Measurements from ENCODE around the gene PIGQ.
A peak's percentile ranks its signal among the peaks of the same experiment; 100 is the strongest.
"Not testable (repeated sequence)": the region's sequence is repeated elsewhere in the genome, so short reads cannot be mapped to it uniquely, and the experiment has no call there.

The PIGQ gene

DNA sequence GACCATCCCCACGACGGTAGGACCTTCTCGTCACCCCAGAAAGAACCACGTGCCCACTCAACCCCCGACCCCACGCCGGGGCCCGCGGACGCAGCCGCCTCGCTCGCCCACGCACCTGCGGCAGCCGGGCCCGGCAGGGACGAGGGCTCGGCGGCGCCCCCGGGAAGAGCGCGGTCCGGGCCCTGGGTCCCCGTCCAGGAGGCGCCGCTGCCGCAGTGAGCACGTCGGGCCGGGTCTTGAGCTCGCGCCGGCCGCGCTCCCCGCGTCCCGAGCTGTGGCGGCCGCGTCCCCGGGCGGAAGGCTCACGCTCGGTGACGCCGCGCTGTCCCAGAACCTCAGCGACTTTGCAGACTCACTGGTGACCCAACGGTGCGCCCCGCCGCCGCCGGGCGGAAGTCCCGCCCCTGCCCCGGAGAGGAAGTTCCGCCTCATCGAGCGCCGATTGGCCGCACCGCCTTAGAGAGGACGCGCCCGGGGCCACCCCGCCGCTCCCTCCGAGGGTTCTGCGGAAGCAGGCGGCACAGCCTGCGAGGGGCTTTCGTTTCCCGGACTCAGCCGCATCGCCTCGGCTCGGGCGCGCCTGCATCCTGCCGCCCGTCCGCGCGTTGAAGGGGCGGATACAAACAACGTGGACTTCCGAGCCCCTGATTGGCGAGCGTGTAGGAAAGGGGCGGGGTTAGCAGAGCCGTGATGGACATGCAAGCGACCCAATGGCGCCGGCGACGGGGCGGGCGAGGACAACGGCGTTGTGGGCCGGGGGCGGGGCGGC, 19.3 kb downstream of the PIGQ start:
- peak; percentile 77 for DNase-seq

DNA sequence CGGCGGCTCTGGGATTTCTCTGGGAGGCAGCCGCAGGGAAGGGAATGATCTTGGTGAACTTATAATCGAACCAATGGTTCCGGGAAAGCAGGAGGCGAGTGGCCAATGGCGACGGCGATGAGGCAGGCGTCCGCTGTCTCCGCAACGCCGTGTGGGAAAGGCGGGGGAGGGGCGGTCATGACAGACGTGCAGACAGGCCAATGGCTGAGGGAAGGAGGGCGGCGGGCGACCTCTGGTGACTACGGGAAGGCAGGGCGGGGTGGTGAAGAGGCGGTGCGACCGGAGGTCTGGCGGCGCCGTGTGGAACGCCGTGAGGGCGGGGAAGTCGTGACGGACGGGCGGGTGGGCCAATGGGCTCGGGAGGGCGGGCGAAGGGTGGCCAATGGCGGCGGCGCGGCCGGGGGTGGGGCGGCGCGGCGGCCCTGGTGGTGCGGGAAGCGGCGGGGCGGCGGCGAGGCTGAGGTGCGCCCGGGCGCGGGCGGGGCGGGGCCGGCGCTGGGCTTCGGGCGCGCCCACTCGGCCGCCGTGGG, 20.0 kb downstream of the PIGQ start, which contains the start of gene RAB40C:
Gene RAB40C (plus strand): TSS at position 409 of the 530 bp plus-strand sequence. CDS start 226 bp downstream, outside the sequence.
- DNase-seq, result peak; percentile 85

- no peak for DNase-seq
Measured at GRCh38 chr16:590188-590814, 20.5 kb downstream of the PIGQ start.

DNA sequence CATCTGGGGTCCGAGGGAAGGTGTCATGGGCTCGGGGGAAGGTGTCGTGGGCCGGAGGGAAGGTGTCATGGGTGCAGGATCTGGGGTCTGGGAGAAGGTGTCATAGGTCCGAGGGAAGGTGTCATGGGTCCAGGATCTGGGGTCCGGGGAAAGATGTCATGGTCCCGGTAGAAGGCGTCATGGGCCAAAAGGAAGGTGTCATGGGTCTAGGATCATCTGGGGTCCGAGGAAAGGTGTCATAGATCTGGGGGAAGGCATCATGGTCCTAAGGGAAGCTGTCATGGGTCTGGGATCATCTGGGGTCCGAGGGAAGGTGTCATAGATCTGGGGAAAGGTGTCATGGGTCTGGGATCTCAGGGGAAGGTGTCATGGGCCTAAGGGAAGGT, 21.0 kb downstream of the PIGQ start:
- no peak for DNase-seq

DNA sequence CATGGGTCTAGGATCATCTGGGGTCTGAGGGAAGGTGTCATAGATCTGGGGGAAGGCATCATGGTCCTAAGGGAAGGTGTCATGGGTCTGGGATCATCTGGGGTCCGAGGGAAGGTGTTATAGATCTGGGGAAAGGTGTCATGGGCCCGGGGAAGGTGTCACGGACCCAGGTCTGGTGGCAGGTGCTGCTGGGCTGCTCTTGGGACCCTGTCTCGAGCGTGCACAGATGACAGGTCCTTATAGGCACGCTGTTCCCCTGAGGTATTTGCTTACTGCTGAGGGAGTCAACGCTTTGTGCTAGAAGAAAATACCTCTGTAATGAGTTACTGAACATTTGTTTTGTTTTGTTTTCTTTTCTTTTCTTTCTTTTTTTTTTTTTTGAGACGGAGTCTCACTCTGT, 21.5 kb downstream of the PIGQ start:
- DNase-seq, result no peak

DNA sequence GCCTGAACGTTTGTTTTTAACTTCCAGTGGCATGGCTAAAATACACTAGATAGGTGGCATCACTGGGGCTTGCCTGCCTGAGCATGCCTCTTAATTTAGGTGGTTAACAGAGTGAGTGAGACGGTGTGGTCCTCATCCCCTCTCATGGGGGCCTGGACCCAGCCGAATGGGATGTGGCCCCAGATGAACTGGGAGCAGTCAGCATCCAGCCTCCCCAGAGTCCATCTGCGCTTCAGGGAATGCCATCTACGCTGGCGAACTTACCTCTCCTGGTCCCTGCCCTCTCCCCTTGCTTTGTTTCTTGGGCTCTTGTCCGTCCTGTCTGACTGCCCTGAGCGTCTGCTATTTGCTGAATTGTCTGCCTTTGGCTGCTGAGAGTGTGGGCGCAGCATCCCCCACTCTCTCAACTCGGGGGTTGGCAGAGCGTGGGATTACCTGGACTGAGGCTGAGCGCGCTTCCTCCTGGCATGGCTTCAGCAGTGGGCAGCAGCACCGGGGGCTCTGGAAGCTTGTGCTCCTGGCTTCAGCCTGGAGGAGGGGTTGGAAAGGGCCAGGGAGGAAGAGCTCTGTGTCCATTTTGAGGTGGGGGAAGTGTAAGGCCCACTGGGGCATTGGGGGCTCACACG, 22.2 kb downstream of the PIGQ start:
- no peak for DNase-seq

- peak; percentile 69 for DNase-seq
Measured at GRCh38 chr16:592518-593306, 22.9 kb downstream of the PIGQ start.

- no peak for DNase-seq
Measured at GRCh38 chr16:593406-593805, 23.6 kb downstream of the PIGQ start.

- no peak for DNase-seq
Measured at GRCh38 chr16:593807-594206, 24.0 kb downstream of the PIGQ start.

- DNase-seq, result no peak
Measured at GRCh38 chr16:595094-595528, 25.3 kb downstream of the PIGQ start.

- no peak for DNase-seq
Measured at GRCh38 chr16:595942-596735, 26.4 kb downstream of the PIGQ start.

DNA sequence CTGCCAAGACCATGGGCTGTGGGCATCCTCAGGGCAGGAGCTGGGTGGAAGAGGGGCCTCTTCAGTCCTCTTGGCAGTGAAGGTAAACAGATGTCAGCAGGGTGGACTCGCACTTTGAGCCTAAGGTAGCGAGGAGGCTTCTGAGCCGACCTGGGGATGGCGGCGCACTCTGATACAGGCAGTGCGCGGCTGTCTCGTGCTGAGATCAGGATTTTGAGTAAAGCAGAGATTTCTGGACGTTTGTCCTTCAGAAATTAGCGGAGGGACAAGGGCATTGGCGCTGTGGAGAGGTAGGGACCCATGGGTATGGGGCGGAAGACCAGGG, 26.9 kb downstream of the PIGQ start:
- no peak for DNase-seq

- DNase-seq, result not testable (repeated sequence)
Measured at GRCh38 chr16:597655-598054, 27.9 kb downstream of the PIGQ start.

DNA sequence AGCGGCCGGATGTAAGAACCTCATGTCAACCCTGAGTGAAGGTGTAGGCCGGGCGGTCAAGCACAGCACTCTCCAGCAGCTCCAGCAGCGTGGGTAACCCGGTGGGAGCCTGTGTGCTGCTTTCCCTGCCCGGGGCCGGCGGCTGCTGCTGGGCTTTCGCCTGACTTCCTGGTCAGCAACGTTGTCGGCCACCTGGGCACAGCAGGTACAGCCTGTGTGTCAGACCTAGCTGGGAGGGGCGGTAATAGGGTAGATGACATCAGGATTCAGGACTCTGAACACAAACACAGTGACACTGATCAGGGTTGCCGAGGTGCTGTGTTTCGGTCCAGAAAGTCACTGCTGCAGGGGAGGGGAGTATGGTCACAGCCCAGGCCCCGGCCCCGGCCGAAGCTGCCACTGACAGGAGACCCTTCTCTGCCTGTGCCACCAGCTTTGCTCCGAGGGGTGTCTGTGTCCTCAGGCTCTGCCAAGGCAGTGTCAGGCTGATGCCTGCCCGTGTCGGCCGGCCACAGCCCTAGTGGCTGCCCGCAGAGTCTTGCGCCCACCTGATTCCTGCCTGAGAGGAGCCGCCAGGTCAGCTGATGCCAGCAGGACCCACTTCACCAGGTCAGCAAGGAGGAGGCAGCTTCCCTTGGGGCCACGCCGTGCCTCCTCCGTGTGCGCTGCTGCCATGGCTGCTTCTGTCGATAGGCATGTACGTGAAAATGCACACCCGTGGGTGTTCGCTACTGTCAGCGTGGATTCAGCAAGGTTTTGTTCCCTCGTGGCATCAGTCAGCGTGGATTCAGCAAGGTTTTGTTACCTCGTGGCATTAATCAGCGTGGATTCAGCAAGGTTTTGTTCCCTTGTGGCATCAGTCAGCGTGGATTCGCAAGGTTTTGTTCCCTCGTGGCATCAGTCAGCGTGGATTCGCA, 29.3 kb downstream of the PIGQ start:
- no peak for DNase-seq

DNA sequence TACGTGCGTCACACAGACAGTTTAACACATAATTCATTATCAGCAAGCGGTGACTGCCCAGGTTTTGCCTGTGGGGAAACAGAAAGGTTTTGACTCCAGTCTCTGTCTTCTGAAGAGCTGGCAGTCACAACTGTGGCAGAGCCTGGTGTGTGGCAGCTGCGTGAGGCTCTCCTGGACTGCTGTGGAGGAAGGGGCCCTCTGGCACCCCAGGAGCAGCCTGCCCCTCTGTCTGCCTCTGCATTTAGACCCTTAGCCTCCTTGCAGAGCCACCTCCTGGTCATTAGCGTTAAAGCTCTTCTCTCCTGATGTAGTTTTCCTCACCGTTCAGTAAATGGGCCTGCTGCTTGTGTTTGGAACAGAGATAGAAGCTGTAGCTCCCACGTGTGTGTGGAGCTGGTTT, 31.0 kb downstream of the PIGQ start:
- DNase-seq, result no peak

- no peak for DNase-seq
Measured at GRCh38 chr16:603933-604332, 34.2 kb downstream of the PIGQ start.

DNA sequence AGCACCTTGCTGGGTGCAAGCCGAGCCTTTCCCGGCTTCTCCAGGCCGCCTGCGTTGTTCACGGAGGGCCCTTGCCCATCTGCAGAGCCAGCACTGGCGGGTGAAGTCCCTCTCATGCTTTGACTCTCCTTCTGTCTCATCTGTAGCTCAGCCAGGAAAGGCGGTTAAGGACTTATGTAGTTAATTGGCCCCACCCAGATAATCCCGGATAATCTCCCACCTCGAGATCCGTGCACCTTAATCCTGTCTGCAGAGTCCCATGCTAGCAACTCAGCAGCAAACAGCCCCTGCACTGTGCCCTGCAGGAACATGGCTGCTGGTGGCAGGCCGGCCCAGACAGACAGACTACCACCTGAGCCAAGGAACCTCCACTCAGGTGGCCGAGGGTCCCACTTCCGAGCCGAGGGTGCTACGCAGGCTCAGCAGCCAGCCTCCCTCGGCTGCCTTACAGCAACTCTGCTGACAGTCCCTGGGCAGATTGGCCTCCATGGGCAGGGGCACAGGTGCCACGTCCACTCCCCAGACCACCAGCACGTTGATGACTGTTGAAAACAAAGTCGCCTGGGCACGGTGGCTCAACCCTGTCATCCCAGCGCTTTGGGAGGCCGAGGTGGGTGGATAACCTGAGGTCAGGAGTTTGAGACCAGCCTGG, 37.0 kb downstream of the PIGQ start:
- no peak for DNase-seq

- no peak for DNase-seq
Measured at GRCh38 chr16:608019-608418, 38.3 kb downstream of the PIGQ start.

DNA sequence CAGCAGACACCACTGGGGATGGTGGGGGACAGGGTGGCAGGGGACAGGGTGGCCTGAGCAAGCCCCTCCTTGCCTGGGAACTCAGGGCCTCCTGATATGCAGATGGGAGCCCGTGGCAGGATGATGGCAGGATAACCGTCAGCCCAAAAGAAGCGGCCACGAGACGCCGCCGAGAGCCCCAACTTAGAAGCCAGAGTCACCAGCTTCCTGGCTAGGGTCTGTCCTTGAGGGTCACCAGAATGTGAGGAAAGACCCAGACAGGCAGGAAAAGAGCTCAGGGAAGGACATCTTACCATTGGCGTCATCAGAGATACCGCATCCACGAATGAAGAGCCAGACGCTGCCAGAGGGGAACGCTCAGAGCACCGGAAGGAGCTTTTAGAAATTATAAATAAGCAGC, 39.5 kb downstream of the PIGQ start:
- no peak for DNase-seq

GRCh38 chr16:609984-610383, 40.2 kb downstream of the PIGQ start:
- no peak for DNase-seq

All from NCI-H1105 (cell line).